ENCODE measurements around the gene SPHK2. TPM values are rescaled to one million over a fixed set of nuclear protein-coding genes. Genes with fewer than 3 reads are reported as not detected.

The SPHK2 gene
- total and polyA plus RNA-seq, 5 donors = 7.3 to 12.7 (median 11.2) TPM

GRCh38 chr19:48588670-48589401 lies 30.5 kb upstream of the SPHK2 start:
- Histone ChIP-seq H3K4me1 (ENCODE audit: control insufficient read depth, insufficient read depth, low read length) (no peaks in the 10 kb centered on the region), H3K9me3 (ENCODE audit: control insufficient read depth, low read length) (no peaks in the 10 kb centered on the region), H3K27me3 (ENCODE audit: control insufficient read depth, insufficient read depth) (no peaks in the 10 kb centered on the region), H3K4me3 (ENCODE audit: low read length) (peak overlapping the region; percentile 23), H3K27ac (ENCODE audit: low read length) (no peak overlapping the region)
- DNase-seq = peak; percentile 94 to 98 (median 98)
- 5% methylated on average over 36 of the region's 36 CpGs for WGBS
- ATAC-seq = peak; percentile 88 to 89
- intact Hi-C loops (cut with DNase I) = loop anchor here in 3 of 4 donors (5.0 to 10.0 kb wide), 4 partner anchors 87 to 274 kb away; no protein-coding TSS in a partner anchor

DNA sequence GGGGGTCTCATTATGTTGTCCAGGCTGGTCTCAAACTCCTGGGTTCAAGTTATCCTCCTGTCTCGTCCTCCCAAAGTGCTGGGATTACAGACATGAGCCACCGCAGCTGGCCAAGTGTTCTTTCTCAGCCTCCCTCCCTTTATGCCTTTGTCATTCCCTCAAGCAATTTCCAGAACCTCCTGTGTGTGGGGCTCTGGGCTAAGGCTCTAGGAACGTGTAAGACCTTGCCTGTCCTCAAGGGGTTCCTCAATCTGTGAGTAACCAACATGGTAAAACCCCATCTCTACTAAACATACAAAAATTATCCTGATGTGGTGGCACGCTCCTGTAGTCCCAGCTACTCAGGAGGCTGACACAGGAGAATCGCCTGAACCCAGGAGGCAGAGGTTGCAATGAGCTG lies 28.3 kb upstream of the SPHK2 start:
- intact Hi-C loops (cut with DNase I) = no loop called here
- no peak overlapping the region for H3K4me3 ChIP-seq (ENCODE audit: low read length)
- no peaks in the 10 kb centered on the region for H3K9me3 ChIP-seq (ENCODE audit: control insufficient read depth, low read length)
- DNase-seq (no peak), ATAC-seq (no peak)
- H3K27me3 ChIP-seq (ENCODE audit: control insufficient read depth, insufficient read depth) = no peaks in the 10 kb centered on the region
- H3K4me1 ChIP-seq (ENCODE audit: control insufficient read depth, insufficient read depth, low read length) = no peaks in the 10 kb centered on the region
- H3K27ac ChIP-seq (ENCODE audit: low read length) = no peak overlapping the region
- WGBS = 77% methylated on average over 5 of the region's 5 CpGs

DNA sequence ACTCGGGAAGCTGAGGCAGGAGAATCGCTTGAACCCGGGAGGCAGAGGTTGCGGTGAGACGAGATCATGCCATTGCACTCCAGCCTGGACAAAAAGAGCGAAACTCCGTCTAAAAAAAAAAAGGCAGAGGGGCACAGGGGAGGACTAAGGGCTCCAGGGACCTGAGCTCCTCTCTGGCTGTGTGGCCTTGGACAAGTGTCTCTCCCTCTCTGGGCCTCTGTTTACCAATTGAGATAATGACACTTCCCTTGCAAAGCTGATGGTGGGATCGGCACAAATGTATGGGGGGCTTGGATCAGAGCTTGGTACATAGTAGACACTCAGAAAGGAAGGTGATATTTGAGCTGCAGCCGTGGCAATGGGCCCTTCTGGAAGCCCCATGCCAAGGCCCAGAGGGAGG lies 24.1 kb upstream of the SPHK2 start:
- Histone ChIP-seq H3K27me3 (ENCODE audit: control insufficient read depth, insufficient read depth) (no peaks in the 10 kb centered on the region), H3K4me3 (ENCODE audit: low read length) (no peak overlapping the region), H3K27ac (ENCODE audit: low read length) (no peak overlapping the region), H3K4me1 (ENCODE audit: control insufficient read depth, insufficient read depth, low read length) (no peaks in the 10 kb centered on the region), H3K9me3 (ENCODE audit: control insufficient read depth, low read length) (no peaks in the 10 kb centered on the region)
- no peak for ATAC-seq
- 86% methylated on average over 9 of the region's 9 CpGs for WGBS
- intact Hi-C loops (cut with DNase I) = no loop called here
- no peak for DNase-seq

DNA sequence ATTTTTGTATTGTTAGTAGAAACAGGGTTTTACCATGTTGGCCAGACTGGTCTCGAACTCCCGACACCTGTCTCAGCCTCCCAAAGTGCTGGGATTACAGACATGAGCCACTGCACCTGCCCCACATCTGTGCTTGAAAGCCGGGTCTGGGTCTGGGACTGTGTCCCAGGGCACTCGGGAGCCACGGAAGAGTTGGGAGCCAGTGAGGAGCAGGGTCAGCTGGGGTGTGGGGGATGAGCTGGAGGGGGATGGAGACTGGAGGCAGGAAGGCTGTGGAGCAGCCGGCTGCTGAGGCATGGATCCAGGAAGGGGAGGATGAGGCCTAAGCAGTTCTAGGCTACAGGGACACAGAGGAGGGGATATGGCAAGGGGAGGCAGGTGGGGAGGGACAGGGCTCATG lies 23.5 kb upstream of the SPHK2 start:
- Histone ChIP-seq H3K27me3 (ENCODE audit: control insufficient read depth, insufficient read depth) (no peaks in the 10 kb centered on the region), H3K9me3 (ENCODE audit: control insufficient read depth, low read length) (no peaks in the 10 kb centered on the region), H3K4me3 (ENCODE audit: low read length) (no peak overlapping the region), H3K27ac (ENCODE audit: low read length) (no peak overlapping the region), H3K4me1 (ENCODE audit: control insufficient read depth, insufficient read depth, low read length) (no peaks in the 10 kb centered on the region)
- intact Hi-C loops (cut with DNase I) = no loop called here
- DNase-seq (no peak), ATAC-seq (no peak)
- WGBS = 68% methylated on average over 6 of the region's 6 CpGs

GRCh38 chr19:48596237-48596636 lies 23.1 kb upstream of the SPHK2 start:
- no peak overlapping the region for H3K27ac ChIP-seq (ENCODE audit: low read length)
- H3K4me1 ChIP-seq (ENCODE audit: control insufficient read depth, insufficient read depth, low read length) = no peaks in the 10 kb centered on the region
- ATAC-seq = no peak
- no peaks in the 10 kb centered on the region for H3K27me3 ChIP-seq (ENCODE audit: control insufficient read depth, insufficient read depth)
- no peaks in the 10 kb centered on the region for H3K9me3 ChIP-seq (ENCODE audit: control insufficient read depth, low read length)
- H3K4me3 ChIP-seq (ENCODE audit: low read length) = no peak overlapping the region
- intact Hi-C loops (cut with DNase I) = no loop called here
- 77% methylated on average over 4 of the region's 4 CpGs for WGBS
- no peak for DNase-seq

GRCh38 chr19:48596679-48597465 lies 22.4 kb upstream of the SPHK2 start:
- Histone ChIP-seq H3K4me3 (ENCODE audit: low read length) (no peak overlapping the region), H3K9me3 (ENCODE audit: control insufficient read depth, low read length) (no peaks in the 10 kb centered on the region), H3K27me3 (ENCODE audit: control insufficient read depth, insufficient read depth) (no peaks in the 10 kb centered on the region), H3K27ac (ENCODE audit: low read length) (no peak overlapping the region), H3K4me1 (ENCODE audit: control insufficient read depth, insufficient read depth, low read length) (no peaks in the 10 kb centered on the region)
- DNase-seq (no peak), ATAC-seq (no peak)
- intact Hi-C loops (cut with DNase I) = no loop called here
- WGBS = 81% methylated on average over 39 of the region's 39 CpGs

- no peaks in the 10 kb centered on the region for H3K9me3 ChIP-seq (ENCODE audit: control insufficient read depth, low read length)
- no peak for ATAC-seq
- intact Hi-C loops (cut with DNase I) = no loop called here
Observed at GRCh38 chr19:48598996-48599700, 20.2 kb upstream of the SPHK2 start.

DNA sequence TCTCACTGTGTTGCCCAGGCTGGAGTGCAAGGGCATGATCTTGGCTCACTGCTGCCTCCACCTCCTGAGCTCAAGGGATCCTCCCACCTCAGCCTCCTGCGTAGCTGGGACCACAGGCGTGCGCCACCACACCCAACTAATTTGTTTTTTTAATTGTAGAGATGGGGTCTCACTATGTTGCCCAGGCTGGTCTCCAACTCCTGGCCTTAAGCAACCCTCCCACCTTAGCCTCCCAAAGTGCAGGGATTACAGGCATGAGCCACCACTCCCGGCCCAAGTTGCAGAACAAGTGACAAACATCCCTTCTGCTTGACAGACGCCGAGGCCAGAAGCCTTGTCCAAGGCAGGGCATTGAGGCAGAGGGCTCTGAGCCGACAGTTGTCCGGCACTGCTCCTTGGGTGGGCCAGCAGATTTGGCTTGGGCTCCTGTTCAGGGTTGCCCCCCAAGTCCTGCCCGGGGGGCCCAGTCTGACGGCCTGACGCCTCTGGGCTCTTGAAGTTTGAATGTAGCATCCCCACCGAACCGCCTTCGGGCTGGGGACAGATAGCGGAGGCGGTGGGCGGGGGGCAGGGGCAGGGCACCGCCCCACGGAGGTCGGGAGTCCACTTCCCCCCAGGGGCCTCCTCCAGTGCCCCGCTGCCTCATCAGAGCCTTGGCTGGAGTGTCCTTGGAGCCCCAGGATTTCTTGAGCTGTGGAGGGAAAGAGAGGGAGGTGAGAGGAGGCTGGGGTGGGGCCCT lies 18.5 kb upstream of the SPHK2 start:
- no peak overlapping the region for H3K4me3 ChIP-seq (ENCODE audit: low read length)
- DNase-seq = no peak
- intact Hi-C loops (cut with DNase I) = no loop called here

More at GRCh38 chr19:48598996-48599700, 20.2 kb upstream of the SPHK2 start:
- H3K27ac ChIP-seq (ENCODE audit: low read length) = no peak overlapping the region
- no peaks in the 10 kb centered on the region for H3K27me3 ChIP-seq (ENCODE audit: control insufficient read depth, insufficient read depth)
- H3K4me1 ChIP-seq (ENCODE audit: control insufficient read depth, insufficient read depth, low read length) = no peaks in the 10 kb centered on the region
- WGBS = 72% methylated on average over 30 of the region's 30 CpGs
- no peak overlapping the region for H3K4me3 ChIP-seq (ENCODE audit: low read length)
- DNase-seq = no peak

GRCh38 chr19:48603001-48603400 lies 16.3 kb upstream of the SPHK2 start:
- H3K27ac ChIP-seq (ENCODE audit: low read length) = no peak overlapping the region
- intact Hi-C loops (cut with DNase I) = no loop called here
- WGBS = 82% methylated on average over 9 of the region's 9 CpGs
- H3K4me3 ChIP-seq (ENCODE audit: low read length) = no peak overlapping the region
- DNase-seq (no peak), ATAC-seq (no peak)
- no peaks in the 10 kb centered on the region for H3K9me3 ChIP-seq (ENCODE audit: control insufficient read depth, low read length)
- no peaks in the 10 kb centered on the region for H3K27me3 ChIP-seq (ENCODE audit: control insufficient read depth, insufficient read depth)
- H3K4me1 ChIP-seq (ENCODE audit: control insufficient read depth, insufficient read depth, low read length) = no peaks in the 10 kb centered on the region

More for the DNA sequence above, 18.5 kb upstream of the SPHK2 start:
- H3K27me3 ChIP-seq (ENCODE audit: control insufficient read depth, insufficient read depth) = no peaks in the 10 kb centered on the region
- ATAC-seq = peak in 1 of 2 donors; percentile 11
- H3K9me3 ChIP-seq (ENCODE audit: control insufficient read depth, low read length) = no peaks in the 10 kb centered on the region
- WGBS = 81% methylated on average over 21 of the region's 21 CpGs
- H3K4me1 ChIP-seq (ENCODE audit: control insufficient read depth, insufficient read depth, low read length) = no peaks in the 10 kb centered on the region
- no peak overlapping the region for H3K27ac ChIP-seq (ENCODE audit: low read length)

GRCh38 chr19:48603449-48603848 lies 15.9 kb upstream of the SPHK2 start:
- Histone ChIP-seq H3K9me3 (ENCODE audit: control insufficient read depth, low read length) (no peaks in the 10 kb centered on the region), H3K27me3 (ENCODE audit: control insufficient read depth, insufficient read depth) (no peaks in the 10 kb centered on the region), H3K4me3 (ENCODE audit: low read length) (no peak overlapping the region), H3K27ac (ENCODE audit: low read length) (no peak overlapping the region), H3K4me1 (ENCODE audit: control insufficient read depth, insufficient read depth, low read length) (no peaks in the 10 kb centered on the region)
- DNase-seq (no peak), ATAC-seq (no peak)
- 87% methylated on average over 39 of the region's 39 CpGs for WGBS
- intact Hi-C loops (cut with DNase I) = no loop called here
